Spleen (tissue), 7 donors: ENCODE data around the gene MYD88.

Experiments
- CTCF ChIP-seq, 11 experiments: fragments of 200-600 bp in 7 of 11; fragments of 450-650 bp in 4 of 11; sonication (generic) in 4 of 11; IDR thresholded peaks in 8 of 11; conservative IDR thresholded peaks in 3 of 11; 1 replicate in 7 of 11; 2 replicates in 4 of 11; pipeline versions ENCODE4 v1.4.0 to v1.8.0; 2016 to 2021; ENCODE audit warnings: antibody characterized with exemption in 11 of 11, inconsistent platforms in 4 of 11, mild to moderate bottlenecking in 1 of 11
- POLR2A ChIP-seq, 3 donors: fragments of 450-650 bp; IDR thresholded peaks; one replicate each; pipeline ENCODE4 v1.5.1; 2017; ENCODE audit warnings: antibody characterized with exemption in 3 of 3, mild to moderate bottlenecking in 1 of 3
- donor health status: DM: no; HTN: no; CAD: no; lungs with moderate emphysema.
- donor health status: DM: no; HTN: no; CAD: no.
- donor health status: DM: no; HTN: no; CAD: no.

- TF ChIP-seq CTCF (IDR thresholded peaks at IDR 0.05 in 8 of 11, conservative IDR thresholded peaks at IDR 0.05 in 3 of 11): no peak
- TF ChIP-seq POLR2A (IDR thresholded peaks at IDR 0.05): no peak
Observed at GRCh38 chr3:38121451-38121831, 17.0 kb upstream of the MYD88 start.
